ENCODE data around the gene LRRC4C. TPM values are rescaled to one million over a fixed set of nuclear protein-coding genes. Genes with fewer than 3 reads are reported as not detected.

Gene LRRC4C
- total RNA-seq, 3 donors from 2014 or later (not counting 1 experiment from before 2014, with no cell fraction given): not detected

DNA sequence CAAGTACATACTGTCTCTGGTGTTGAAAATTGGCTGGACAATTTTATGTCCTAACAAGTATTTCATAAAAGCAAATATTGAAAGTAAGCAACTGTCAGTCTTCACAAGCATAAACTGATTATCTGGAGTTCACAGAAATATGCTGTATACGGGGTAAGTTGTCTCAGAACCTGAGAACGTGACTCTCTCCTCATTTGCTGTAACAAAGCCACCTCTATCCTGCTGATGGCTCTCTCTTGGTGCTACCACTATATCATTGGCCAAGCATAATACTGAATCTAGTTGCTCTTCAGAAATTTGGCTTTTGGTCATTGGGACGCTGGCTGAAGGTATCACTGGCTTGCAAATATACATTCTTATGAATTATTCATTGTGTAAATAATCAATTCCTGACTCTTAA lies 1078.0 kb downstream of the LRRC4C start:
- no peaks in the 10 kb centered on the region for H3K9me3 ChIP-seq (ENCODE audit: control insufficient read depth, insufficient read depth, low read length)
- Mint-ChIP-seq H3K27ac (no peak overlapping the region), H3K36me3 (no peaks in the 10 kb centered on the region), H3K4me1 (no peaks in the 10 kb centered on the region), H3K27me3 (ENCODE audit: low read depth in 2 of 2) (no peaks in the 10 kb centered on the region), H3K4me3 (no peak overlapping the region), H3K9me3 (peaks cover 4 to 12% of the 10 kb centered on the region in 2 donors)
- no peak overlapping the region for H3K4me3 ChIP-seq (ENCODE audit: low read length)
- intact Hi-C loops (cut with micrococcal nuclease): no loop called here
- no peaks in the 10 kb centered on the region for H3K36me3 ChIP-seq (ENCODE audit: control insufficient read depth, insufficient read depth, low read length)
- H3K27me3 ChIP-seq (ENCODE audit: control insufficient read depth, insufficient read depth, low read length): no peaks in the 10 kb centered on the region
- ATAC-seq (no peak), DNase-seq (no peak)
- TF ChIP-seq, protein P1, sequence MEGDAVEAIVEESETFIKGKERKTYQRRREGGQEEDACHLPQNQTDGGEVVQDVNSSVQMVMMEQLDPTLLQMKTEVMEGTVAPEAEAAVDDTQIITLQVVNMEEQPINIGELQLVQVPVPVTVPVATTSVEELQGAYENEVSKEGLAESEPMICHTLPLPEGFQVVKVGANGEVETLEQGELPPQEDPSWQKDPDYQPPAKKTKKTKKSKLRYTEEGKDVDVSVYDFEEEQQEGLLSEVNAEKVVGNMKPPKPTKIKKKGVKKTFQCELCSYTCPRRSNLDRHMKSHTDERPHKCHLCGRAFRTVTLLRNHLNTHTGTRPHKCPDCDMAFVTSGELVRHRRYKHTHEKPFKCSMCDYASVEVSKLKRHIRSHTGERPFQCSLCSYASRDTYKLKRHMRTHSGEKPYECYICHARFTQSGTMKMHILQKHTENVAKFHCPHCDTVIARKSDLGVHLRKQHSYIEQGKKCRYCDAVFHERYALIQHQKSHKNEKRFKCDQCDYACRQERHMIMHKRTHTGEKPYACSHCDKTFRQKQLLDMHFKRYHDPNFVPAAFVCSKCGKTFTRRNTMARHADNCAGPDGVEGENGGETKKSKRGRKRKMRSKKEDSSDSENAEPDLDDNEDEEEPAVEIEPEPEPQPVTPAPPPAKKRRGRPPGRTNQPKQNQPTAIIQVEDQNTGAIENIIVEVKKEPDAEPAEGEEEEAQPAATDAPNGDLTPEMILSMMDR (IDR thresholded peaks at IDR 0.05): no peak
- H3K27ac ChIP-seq (ENCODE audit: low read length): no peak overlapping the region
- no peaks in the 10 kb centered on the region for H3K4me1 ChIP-seq (ENCODE audit: control insufficient read depth, insufficient read depth, low read length)
- WGBS (ENCODE audit: insufficient coverage): 94% methylated on average over 2 of the region's 3 CpGs

GRCh38 chr11:40380835-40381234 lies 1078.6 kb downstream of the LRRC4C start:
- intact Hi-C loops (cut with micrococcal nuclease): no loop called here
- no peak overlapping the region for H3K4me3 Mint-ChIP-seq
- H3K36me3 Mint-ChIP-seq: no peaks in the 10 kb centered on the region
- H3K4me1 Mint-ChIP-seq: no peaks in the 10 kb centered on the region
- H3K36me3 ChIP-seq (ENCODE audit: control insufficient read depth, insufficient read depth, low read length): no peaks in the 10 kb centered on the region
- H3K4me3 ChIP-seq (ENCODE audit: low read length): no peak overlapping the region
- no peaks in the 10 kb centered on the region for H3K4me1 ChIP-seq (ENCODE audit: control insufficient read depth, insufficient read depth, low read length)
- 89% methylated on average over 3 of the region's 5 CpGs for WGBS (ENCODE audit: insufficient coverage)
- DNase-seq (no peak), ATAC-seq (no peak)
- no peaks in the 10 kb centered on the region for H3K27me3 Mint-ChIP-seq (ENCODE audit: low read depth in 2 of 2)
- peaks cover 6 to 15% of the 10 kb centered on the region in 2 donors for H3K9me3 Mint-ChIP-seq
- H3K27me3 ChIP-seq (ENCODE audit: control insufficient read depth, insufficient read depth, low read length): no peaks in the 10 kb centered on the region
- H3K27ac Mint-ChIP-seq: no peak overlapping the region
- no peaks in the 10 kb centered on the region for H3K9me3 ChIP-seq (ENCODE audit: control insufficient read depth, insufficient read depth, low read length)
- TF ChIP-seq, protein P1 (IDR thresholded peaks at IDR 0.05): no peak
- no peak overlapping the region for H3K27ac ChIP-seq (ENCODE audit: low read length)

DNA sequence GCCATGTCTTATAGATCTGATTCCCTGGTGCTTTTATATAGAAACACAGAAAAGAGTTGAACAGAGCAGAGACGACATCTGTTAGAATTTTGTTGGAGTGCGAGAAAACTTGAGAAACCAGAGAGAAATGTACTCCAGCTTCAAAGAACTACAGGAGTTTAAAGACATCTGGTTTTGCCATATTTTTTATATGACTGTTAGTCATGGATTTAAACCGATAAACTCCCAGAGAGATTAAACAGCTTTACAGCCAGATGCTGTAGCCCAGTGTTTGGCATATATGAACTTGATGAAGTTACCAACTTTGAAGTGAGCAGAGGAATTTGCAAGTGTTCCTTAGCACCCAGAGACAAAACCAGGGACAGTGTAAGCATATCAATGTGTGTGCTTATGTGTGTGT lies 1083.1 kb downstream of the LRRC4C start:
- no peaks in the 10 kb centered on the region for H3K4me1 Mint-ChIP-seq
- H3K4me3 Mint-ChIP-seq: no peak overlapping the region
- Histone ChIP-seq H3K27me3 (ENCODE audit: control insufficient read depth, insufficient read depth, low read length) (no peaks in the 10 kb centered on the region), H3K27ac (ENCODE audit: low read length) (no peak overlapping the region), H3K9me3 (ENCODE audit: control insufficient read depth, insufficient read depth, low read length) (no peaks in the 10 kb centered on the region), H3K4me3 (ENCODE audit: low read length) (no peak overlapping the region), H3K4me1 (ENCODE audit: control insufficient read depth, insufficient read depth, low read length) (no peaks in the 10 kb centered on the region), H3K36me3 (ENCODE audit: control insufficient read depth, insufficient read depth, low read length) (no peaks in the 10 kb centered on the region)
- H3K27ac Mint-ChIP-seq: no peak overlapping the region
- no peaks in the 10 kb centered on the region for H3K36me3 Mint-ChIP-seq
- H3K9me3 Mint-ChIP-seq: peaks cover 12 to 17% of the 10 kb centered on the region in 2 donors
- 91% methylated on average over 3 of the region's 3 CpGs for WGBS (ENCODE audit: insufficient coverage)
- TF ChIP-seq, protein P1 (IDR thresholded peaks at IDR 0.05): no peak
- intact Hi-C loops (cut with micrococcal nuclease): no loop called here
- H3K27me3 Mint-ChIP-seq (ENCODE audit: low read depth in 2 of 2): no peaks in the 10 kb centered on the region
- no peak for ATAC-seq
- no peak for DNase-seq

DNA sequence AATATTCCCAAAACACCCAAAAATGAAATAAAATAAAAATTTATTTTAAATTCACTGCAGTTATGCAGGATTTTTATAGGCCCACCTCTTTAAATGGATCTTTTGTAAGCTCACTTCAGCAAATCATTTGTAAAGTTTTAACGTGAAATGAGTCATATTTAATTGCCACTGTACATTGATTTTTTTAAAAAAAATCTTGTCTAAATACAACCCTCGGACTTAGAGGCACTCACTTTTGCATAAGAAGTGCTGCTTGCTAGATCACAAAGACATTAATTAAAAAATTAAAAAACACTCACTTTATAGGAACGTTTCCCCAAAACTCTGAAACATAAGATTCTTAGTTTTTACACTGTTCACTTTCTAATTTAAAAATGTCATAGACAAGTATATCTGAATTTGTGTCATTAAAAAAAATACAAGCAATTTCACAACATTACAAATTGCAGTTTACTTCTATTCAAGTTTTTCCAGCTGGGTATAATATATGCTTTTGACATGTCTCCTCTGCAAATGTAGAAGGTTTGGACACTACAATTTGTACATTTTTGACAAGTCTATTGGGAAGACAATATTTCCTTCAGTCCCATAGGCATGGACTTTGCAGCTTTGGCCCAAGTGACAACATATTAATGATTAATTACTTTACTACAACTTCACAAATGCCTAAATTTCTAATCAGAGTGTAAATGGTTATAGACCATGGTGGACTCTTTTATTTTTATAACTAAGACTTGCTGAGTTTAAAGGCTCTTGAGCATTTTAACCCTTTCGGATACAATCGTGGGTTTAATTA lies 1088.4 kb downstream of the LRRC4C start:
- peaks cover 12 to 15% of the 10 kb centered on the region in 2 donors for H3K9me3 Mint-ChIP-seq
- ATAC-seq: no peak
- H3K27ac ChIP-seq (ENCODE audit: low read length): no peak overlapping the region
- DNase-seq: no peak
- H3K9me3 ChIP-seq (ENCODE audit: control insufficient read depth, insufficient read depth, low read length): no peaks in the 10 kb centered on the region
- intact Hi-C loops (cut with micrococcal nuclease): no loop called here
- H3K36me3 ChIP-seq (ENCODE audit: control insufficient read depth, insufficient read depth, low read length): no peaks in the 10 kb centered on the region
- H3K4me3 ChIP-seq (ENCODE audit: low read length): no peak overlapping the region
- no peak overlapping the region for H3K4me3 Mint-ChIP-seq
- no peak overlapping the region for H3K27ac Mint-ChIP-seq
- no peaks in the 10 kb centered on the region for H3K27me3 Mint-ChIP-seq (ENCODE audit: low read depth in 2 of 2)
- H3K27me3 ChIP-seq (ENCODE audit: control insufficient read depth, insufficient read depth, low read length): no peaks in the 10 kb centered on the region
- no peaks in the 10 kb centered on the region for H3K4me1 ChIP-seq (ENCODE audit: control insufficient read depth, insufficient read depth, low read length)
- 90% methylated on average over 3 of the region's 5 CpGs for WGBS (ENCODE audit: insufficient coverage)
- TF ChIP-seq, protein P1 (IDR thresholded peaks at IDR 0.05): no peak
- no peaks in the 10 kb centered on the region for H3K36me3 Mint-ChIP-seq
- no peaks in the 10 kb centered on the region for H3K4me1 Mint-ChIP-seq

Data from natural killer cell (primary cell).